Stimulated activated CD4-positive, alpha-beta T cell treated with anti-CD3 and anti-CD28 coated beads, Interleukin-1b, Interleukin-23, amount 100 ng/mL, for 24 hours (primary cell): ENCODE measurements around the gene EMC6.
A peak's percentile ranks its signal among the peaks of the same experiment; 100 is the strongest.
"Not testable (repeated sequence)": the region's sequence is repeated elsewhere in the genome, so short reads cannot be mapped to it uniquely, and the experiment has no call there.

Experiments used
- DNase-seq, 4 experiments: peaks; one replicate each; pipeline ENCODE4 v3.0.0-alpha.2; 2020; ENCODE audit warnings: low read depth in 4 of 4, low spot score in 1 of 4

EMC6 gene

DNA sequence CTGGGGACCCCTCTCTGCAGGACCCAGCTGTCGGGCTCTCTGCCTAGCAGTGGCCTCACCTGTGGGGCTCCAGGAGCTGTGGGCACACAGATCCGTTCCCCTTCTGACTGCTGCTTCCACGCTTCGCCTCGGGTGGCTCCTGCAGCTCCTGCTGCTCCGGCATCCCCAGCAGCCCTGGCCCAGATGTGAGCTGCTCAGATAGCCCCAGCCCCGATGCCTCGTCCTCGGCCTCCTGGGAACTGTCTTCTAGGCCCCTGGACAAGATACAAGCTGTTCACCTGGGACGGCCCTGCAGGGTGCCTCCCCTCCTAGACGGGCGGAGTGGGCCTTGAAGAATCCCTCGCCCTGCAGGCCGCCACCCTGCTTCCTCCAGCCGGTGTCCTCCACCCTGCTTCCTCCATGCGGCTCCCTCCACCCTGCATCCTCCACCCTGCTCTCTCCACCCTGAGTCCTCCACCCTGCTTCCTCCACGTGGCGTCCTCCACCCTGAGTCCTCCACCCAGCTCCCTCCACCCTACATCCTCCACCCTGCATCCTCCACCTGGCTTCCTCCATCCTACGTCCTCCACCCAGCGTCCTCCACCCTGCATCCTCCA, 11.0 kb downstream of the EMC6 start:
- DNase-seq = no peak

DNA sequence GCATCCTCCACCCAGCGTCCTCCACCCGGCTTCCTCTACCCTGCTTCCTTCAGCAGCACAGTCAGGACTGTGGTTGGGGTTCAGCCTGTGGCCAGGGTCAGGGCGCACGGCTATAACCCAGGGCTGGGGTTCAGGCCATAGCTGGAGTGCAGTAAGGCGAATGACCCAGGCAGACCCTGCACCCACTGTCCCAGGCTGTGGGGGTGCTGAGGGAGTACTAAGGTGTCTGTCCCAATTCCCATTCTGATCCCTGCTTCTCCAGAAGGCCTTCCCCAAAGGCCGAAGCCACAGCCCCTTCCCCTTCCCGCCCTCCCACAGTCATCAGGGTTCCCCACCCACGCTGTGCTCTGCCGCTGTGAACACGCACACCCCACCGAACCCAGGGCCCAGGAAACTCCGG, 12.4 kb downstream of the EMC6 start:
- no peak for DNase-seq

DNA sequence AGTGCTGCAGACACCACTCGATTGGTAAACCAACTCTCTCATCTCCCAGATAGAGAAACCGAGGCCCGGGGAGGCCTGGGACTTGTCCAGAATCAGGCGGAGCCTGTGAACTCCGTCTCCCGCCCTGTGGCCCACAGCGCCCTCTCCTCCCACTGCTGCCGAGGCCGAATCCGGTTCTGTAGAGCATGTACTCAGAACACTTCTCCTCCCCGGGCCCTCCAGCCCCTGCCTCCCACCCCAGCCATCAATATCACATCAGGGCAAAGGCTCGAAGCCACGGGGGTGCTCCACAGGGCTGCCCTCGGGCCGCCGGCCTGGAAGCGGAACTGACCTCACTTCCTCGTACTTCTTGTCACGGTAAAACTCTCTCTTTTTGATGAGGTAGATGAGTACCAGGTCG, 13.0 kb downstream of the EMC6 start:
- DNase-seq = no peak

- no peak for DNase-seq
These were observed 13.4 kb downstream of the EMC6 start for GRCh38 chr17:3682033-3682432.

DNA sequence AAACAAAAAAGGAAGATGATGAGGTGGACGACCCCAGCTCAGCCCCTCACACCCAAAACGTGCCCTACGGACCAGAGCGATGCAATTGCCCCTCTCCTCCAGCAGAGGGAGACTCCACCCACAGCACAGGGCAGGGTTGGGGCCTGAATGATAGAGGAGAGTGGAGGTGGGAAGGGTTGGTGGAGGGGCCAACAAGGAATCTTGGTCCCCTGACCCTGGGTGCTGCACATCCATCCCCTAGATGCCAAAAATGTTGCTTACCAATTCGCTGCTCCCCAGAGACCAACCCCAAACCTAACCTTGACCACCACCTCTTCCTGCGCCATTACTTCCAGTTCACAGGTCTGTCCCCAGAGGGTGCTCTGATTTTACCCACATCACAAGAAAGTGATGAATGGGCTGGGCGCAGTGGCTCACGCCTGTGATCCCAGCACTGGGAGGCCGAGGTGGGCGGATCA, 14.5 kb downstream of the EMC6 start:
- DNase-seq = peak; percentile 33 to 43 (median 36)

DNA sequence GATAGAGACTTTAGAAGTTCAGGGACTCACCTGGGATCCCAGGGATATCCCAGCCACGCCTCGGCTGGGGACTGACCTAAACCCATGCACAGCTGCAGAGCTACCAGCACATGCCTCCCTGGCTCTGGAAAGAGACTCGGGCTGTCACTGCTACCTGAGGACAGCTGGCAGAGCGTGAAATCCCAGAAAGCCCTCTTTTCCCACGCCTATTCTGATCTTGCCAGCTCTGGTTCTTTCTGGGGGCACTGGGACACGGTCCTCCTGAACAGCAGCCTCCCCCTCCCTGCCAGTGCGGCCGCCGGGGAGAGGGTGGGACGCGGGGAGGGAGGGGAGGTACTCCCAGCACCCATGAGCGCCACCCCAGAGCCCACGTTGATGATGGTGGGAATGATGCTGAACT, 16.6 kb downstream of the EMC6 start:
- DNase-seq = no peak

- no peak for DNase-seq
These were observed 19.5 kb downstream of the EMC6 start for GRCh38 chr17:3688027-3688553.

- no peak for DNase-seq
These were observed 20.2 kb downstream of the EMC6 start for GRCh38 chr17:3688852-3689261.

GRCh38 chr17:3689262-3690093, 20.9 kb downstream of the EMC6 start:
- no peak for DNase-seq

GRCh38 chr17:3690094-3690715, 21.6 kb downstream of the EMC6 start:
- DNase-seq = no peak

DNA sequence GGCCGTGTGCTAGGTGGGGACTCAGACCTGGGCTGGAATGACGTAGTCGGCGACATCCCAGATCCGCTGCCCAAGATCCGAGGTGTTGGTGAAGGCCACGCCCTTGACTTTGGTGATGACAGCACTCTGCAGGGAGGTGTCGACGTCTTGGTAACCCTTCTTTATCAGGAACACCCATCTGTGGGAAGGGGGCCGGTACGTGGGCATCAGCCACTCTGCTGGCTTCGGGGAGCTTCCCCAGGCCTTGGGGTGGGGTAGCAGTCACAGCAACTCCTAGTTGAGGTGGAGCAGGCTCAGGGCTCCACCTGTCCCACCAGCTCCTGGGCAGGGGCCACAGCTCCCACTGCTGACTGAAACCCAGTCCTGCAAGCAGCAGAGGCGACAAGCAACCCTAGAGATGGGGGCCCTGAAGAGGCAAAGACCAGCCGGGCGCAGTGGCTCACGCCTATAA, 23.0 kb downstream of the EMC6 start:
- no peak for DNase-seq

DNA sequence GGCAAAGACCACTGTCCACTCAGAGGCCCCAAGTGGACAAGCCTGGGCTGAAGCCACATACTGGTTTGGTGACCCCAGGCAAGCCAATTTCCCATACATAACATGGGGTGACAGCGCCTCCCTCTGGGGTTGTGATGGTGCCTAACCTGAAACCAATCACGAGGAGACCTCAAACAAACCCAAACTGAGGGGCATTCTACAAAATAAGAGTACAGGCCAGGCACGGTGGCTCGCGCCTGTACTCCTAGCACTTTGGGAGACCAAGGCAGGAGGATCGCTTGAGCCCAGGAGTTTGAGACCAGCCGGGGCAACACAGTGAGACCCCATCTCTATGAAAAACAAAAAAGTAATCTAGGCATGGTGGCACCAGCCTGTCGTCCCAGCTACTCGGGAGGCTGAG, 23.7 kb downstream of the EMC6 start:
- DNase-seq = no peak

DNA sequence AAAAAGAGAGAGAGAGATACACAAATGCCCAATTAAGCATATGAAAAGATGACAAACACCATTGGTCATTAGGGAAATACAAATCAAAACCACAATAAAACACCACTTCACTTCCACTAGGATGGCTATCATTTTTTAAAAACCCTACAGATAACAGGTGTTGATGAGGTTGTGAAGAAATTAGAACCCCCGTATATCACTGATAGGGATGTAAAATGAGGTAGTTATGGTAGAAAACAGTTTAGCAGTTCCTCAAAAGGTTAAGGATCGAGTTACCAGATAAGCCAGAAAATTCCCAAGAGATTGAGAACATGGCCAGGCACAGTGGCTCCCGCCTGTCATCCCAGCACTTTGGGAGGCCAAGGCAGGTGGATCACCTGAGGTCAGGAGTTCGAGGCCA, 24.5 kb downstream of the EMC6 start:
- no peak for DNase-seq

GRCh38 chr17:3693829-3694231, 25.2 kb downstream of the EMC6 start:
- DNase-seq = no peak

GRCh38 chr17:3695129-3695722, 26.6 kb downstream of the EMC6 start:
- no peak for DNase-seq

GRCh38 chr17:3695723-3696411, 27.3 kb downstream of the EMC6 start, which contains the start of gene P2RX5:
TSS of gene P2RX5 (minus strand) at chr17:3696155. CDS start at chr17:3696005, 150 bp downstream.
- peak in 1 of 4 experiments; percentile 35 for DNase-seq

DNA sequence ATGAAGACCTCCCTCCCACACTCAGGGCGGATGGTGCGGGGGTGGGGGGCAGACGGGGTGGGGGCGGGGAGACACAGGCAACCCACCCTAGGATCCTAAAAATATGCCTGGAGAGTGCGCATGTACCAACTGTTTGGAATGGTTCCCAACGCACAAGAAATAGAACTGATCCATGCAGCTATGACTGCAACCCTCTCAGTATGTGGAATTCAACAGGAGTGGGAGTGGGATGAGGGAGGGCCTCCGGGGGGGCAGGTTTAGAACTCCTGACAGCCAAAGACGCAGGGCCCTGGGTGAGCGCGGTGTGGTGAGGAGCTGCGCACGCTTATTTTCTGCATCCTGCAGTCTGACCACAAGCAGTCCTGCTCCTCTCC, 28.5 kb downstream of the EMC6 start:
- DNase-seq = no peak

- no peak for DNase-seq
These were observed 29.5 kb downstream of the EMC6 start for GRCh38 chr17:3698139-3698538.

DNA sequence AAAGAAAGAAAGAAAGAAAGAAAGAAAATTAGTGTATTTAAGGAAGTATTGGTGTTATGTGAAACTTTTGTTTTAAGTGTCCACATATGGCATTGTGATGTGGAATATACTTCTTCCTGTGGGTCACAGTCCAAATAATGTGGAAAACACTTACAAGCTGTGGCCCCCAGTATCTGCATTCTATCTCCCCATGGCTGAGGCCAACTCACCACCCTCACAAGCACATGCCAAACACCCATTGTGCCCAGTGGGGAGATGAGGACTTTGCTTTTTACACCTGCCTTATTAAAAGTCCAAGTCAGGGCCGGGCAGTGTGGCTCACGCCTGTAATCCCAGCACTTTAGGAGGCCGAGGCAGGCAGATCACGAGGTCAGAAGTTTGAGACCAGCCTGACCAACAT, 31.3 kb downstream of the EMC6 start:
- no peak for DNase-seq

- not testable (repeated sequence) for DNase-seq
These were observed 33.5 kb downstream of the EMC6 start for GRCh38 chr17:3702041-3702539.
